ENCODE results near the gene RNF157. TPM values are rescaled to one million over a fixed set of nuclear protein-coding genes. Genes with fewer than 3 reads are reported as not detected.

The RNF157 gene
- total and polyA plus RNA-seq, 11 donors, result 3.6 to 7.4 (median 5.2) TPM

DNA sequence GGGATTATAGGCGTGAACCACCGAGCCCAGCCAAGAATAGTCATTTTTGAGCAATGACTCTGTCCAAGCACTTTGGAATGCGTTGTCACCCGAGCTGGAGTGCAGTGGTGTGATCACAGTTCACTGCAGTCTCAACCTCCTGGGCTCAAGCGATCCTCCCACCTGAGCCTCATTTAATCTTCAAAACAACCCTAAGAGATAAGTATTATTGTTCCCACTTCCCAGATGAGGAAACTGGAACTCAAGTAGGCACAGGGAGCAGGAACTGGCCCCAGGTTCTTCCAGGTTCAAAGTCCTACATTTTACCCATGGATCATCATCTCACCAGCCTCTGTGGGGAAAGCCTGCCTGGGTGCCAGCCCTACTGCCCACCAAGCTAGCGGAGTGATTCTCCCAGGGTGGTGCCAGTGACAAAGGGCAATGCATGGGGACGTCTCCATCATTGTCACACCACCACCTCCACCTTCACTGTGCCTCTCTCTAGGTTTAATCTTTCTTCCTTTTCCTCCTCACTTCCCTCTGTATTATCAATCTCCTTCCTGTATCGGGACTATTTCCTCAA, 11.3 kb upstream of the RNF157 start:
- Histone ChIP-seq H3K27ac (peak overlapping the region in 8 of 12 donors; percentile 5 to 89 (median 48)), H3K36me3 (no peaks in the 10 kb centered on the region), H3K4me1 (peaks cover 0 to 39% (median 6%) of the 10 kb centered on the region in 12 donors), H3K4me3 (no peak overlapping the region), H3K27me3 (no peaks in the 10 kb centered on the region), H3K9me3 (no peaks in the 10 kb centered on the region)
- intact Hi-C loops (cut with DNase I), result no loop called here
- 82 to 89% (median 84%) methylated on average over 6 to 8 of the region's 8 CpGs for WGBS, 4 donors
- no peak for TF ChIP-seq POLR2A (IDR thresholded peaks at IDR 0.05)
- TF ChIP-seq CTCF (IDR thresholded peaks at IDR 0.05), result no peak
- DNase-seq (no peak), ATAC-seq (no peak)

DNA sequence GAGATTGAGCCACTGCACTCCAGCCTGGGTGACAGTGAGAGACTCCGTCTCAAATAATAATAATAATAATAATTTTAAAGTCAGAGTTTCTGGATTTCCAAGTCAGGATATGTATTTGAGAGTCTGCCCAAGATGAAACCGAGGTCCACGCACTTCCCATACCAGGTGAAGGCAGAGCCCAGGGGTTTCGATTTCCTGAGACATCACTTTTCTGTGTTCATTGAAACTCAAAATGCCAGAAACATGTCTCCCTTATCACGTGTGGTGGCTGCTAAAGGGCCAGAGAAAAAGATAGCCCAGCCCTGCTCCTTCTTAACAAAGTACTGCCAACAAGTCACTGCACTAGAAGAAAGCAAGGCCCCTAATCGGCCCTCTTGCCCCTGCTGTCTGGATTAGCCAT, 9.8 kb upstream of the RNF157 start:
- WGBS, 4 donors, result 80 to 86% (median 83%) methylated on average over 6 of the region's 6 CpGs
- no peak for ATAC-seq

GRCh38 chr17:76248013-76248782, 7.9 kb upstream of the RNF157 start:
- Histone ChIP-seq H3K27me3 (peaks cover 0 to 9% (median 0%) of the 10 kb centered on the region in 9 donors), H3K9me3 (no peaks in the 10 kb centered on the region), H3K27ac (no peak overlapping the region), H3K4me1 (peaks cover 0 to 50% (median 6%) of the 10 kb centered on the region in 12 donors), H3K36me3 (no peaks in the 10 kb centered on the region), H3K4me3 (no peak overlapping the region)
- no peak for DNase-seq
- WGBS, 4 donors, result 81 to 84% (median 83%) methylated on average over 11 of the region's 11 CpGs
- intact Hi-C loops (cut with DNase I), result no loop called here
- ATAC-seq, result no peak
- TF ChIP-seq CTCF (IDR thresholded peaks at IDR 0.05), result peak in 1 of 12 donors; percentile 3
- no peak for TF ChIP-seq POLR2A (IDR thresholded peaks at IDR 0.05)

More for the DNA sequence above, 9.8 kb upstream of the RNF157 start:
- intact Hi-C loops (cut with DNase I), result no loop called here
- Histone ChIP-seq H3K4me3 (no peak overlapping the region), H3K27ac (no peak overlapping the region), H3K36me3 (no peaks in the 10 kb centered on the region), H3K27me3 (no peaks in the 10 kb centered on the region), H3K4me1 (peaks cover 0 to 49% (median 6%) of the 10 kb centered on the region in 12 donors), H3K9me3 (no peaks in the 10 kb centered on the region)
- TF ChIP-seq CTCF (IDR thresholded peaks at IDR 0.05), result no peak
- no peak for TF ChIP-seq POLR2A (IDR thresholded peaks at IDR 0.05)
- DNase-seq, result no peak

GRCh38 chr17:76247304-76247703, 7.0 kb upstream of the RNF157 start:
- TF ChIP-seq CTCF (IDR thresholded peaks at IDR 0.05) (no peak), POLR2A (IDR thresholded peaks at IDR 0.05) (no peak)
- peaks cover 0 to 14% (median 0%) of the 10 kb centered on the region in 9 donors for H3K27me3 ChIP-seq

More at GRCh38 chr17:76247304-76247703, 7.0 kb upstream of the RNF157 start:
- ATAC-seq (no peak), DNase-seq (no peak)
- intact Hi-C loops (cut with DNase I), result no loop called here
- Histone ChIP-seq H3K9me3 (no peaks in the 10 kb centered on the region), H3K27ac (no peak overlapping the region), H3K4me1 (peaks cover 0 to 41% (median 4%) of the 10 kb centered on the region in 12 donors), H3K4me3 (no peak overlapping the region), H3K36me3 (no peaks in the 10 kb centered on the region)
- 92 to 94% (median 93%) methylated on average over 8 of the region's 8 CpGs for WGBS, 4 donors

Measured in heart left ventricle (tissue), 16 donors.